Measurements from ENCODE around the gene TMED8.

The TMED8 gene

DNA sequence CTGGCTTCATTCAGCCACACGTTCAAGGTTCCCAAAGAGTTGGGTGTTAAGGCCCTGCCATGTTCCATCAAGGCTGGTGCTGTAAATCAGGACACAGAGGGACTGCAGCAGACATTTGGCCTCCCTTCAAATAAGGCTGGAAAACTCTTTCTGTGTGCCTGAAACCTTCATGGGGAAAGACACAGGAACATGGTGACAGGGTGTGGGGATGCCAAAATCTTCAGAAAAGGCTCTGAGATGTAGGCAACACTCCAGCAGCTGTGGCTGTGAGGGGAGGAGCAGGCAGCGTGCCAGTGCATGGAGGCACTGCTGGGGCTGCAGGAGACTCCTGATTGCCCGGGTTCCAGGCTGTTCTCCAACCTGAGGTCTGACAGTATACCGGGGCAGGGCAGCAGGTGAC lies 71.2 kb downstream of the TMED8 start:
- no peak overlapping the region for H3K27ac ChIP-seq
- TF ChIP-seq, protein P1, sequence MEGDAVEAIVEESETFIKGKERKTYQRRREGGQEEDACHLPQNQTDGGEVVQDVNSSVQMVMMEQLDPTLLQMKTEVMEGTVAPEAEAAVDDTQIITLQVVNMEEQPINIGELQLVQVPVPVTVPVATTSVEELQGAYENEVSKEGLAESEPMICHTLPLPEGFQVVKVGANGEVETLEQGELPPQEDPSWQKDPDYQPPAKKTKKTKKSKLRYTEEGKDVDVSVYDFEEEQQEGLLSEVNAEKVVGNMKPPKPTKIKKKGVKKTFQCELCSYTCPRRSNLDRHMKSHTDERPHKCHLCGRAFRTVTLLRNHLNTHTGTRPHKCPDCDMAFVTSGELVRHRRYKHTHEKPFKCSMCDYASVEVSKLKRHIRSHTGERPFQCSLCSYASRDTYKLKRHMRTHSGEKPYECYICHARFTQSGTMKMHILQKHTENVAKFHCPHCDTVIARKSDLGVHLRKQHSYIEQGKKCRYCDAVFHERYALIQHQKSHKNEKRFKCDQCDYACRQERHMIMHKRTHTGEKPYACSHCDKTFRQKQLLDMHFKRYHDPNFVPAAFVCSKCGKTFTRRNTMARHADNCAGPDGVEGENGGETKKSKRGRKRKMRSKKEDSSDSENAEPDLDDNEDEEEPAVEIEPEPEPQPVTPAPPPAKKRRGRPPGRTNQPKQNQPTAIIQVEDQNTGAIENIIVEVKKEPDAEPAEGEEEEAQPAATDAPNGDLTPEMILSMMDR (conservative IDR thresholded peaks at IDR 0.05) = no peak
- TF ChIP-seq ZFX (IDR thresholded peaks at IDR 0.05) = no peak

DNA sequence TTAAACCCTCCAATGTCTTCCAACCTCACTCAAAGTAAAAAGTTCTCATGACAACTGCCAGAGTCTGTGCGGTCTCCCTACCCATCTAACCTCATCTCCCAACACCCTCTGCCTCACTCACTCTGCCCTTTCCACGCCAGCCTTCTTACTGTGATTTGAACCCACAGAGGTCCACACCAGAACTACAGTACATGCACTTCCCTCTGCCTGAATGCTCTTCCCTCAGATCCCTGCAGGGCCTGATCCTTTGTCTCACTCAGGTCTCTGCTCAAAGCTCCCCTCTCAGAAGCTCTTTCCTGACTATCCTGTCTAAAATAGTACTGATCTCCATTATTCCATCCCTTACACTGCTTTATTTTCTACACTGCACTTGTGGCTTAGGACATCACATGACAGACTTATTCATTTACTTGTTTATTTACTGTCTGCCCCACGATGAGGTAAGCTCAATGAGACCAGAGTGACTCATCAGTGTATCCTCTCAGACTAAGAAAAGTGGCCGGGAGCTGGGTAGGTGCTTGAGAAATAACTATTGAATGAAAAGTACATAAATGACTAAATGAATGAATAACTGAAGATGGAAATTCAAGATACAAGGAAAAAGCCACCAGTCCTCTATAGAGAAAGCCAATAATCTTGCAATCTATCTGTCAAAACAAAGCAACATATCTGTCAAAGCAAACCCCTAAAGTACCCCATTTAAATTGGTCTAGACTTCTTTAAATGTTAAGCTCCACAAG lies 73.3 kb downstream of the TMED8 start:
- no peak for TF ChIP-seq ZFX (IDR thresholded peaks at IDR 0.05)
- TF ChIP-seq, protein P1 (conservative IDR thresholded peaks at IDR 0.05) = no peak
- no peak overlapping the region for H3K27ac ChIP-seq

DNA sequence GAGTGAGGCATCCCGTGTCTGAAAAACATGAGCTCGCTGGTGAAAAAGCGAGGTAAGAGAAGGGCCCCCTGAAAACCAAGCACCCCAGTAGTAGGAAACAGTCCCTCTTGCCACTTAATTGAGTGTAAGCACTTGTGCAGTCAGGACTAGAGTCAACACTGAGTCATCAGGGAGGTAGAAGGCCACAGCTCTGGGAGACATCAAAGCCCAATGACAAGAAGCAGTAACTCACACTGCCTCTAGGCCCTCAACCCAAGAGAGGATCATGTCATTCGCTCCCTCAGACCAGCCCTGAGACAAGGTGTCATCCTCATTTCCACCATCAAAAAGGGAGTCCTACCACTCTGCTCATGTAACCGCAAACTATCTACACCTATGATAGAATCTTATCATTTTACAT lies 74.0 kb downstream of the TMED8 start:
- H3K27ac ChIP-seq = no peak overlapping the region
- TF ChIP-seq, protein P1 (conservative IDR thresholded peaks at IDR 0.05) = no peak

DNA sequence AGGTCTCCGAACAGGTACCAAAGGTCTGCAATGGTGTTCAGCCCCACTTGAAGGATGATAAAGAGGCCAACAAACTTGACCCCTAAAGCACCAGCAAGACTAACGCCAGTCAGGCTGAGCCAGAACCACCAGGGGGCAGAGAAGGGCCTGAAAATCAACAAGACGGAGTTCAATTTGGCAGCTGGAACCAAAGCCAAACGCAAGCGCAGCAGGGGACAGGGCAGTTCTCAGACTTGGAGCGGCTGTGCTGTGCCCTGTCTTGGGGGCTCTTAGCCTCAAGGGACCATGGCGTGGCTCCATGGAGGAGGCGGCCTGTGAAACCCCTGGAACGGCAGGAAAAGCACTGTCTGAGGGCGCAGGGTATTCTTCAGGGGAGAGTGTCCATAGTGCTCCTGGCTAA lies 75.8 kb downstream of the TMED8 start:
- TF ChIP-seq, protein P1 (conservative IDR thresholded peaks at IDR 0.05) = peak; percentile 90
- TF ChIP-seq ZFX (IDR thresholded peaks at IDR 0.05) = no peak
- no peak overlapping the region for H3K27ac ChIP-seq

DNA sequence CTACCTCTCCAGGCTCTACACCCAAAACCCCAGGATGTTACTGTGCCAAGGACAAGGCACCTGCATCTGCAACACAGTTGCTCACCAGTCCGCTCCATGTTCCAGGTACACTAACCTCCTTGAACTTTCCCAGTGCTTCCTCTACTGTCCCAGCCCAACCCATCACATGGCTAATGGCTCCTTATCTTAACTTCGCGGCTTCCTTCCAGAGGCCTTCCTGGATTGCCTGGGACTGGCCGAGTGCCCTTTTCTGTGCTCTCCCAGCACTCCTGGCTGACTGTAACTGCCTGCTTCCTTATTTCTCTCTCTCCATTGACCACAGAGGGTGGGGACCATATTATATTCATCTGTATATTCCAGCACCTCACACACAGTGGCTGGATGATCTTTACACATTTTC lies 77.1 kb downstream of the TMED8 start:
- no peak overlapping the region for H3K27ac ChIP-seq

DNA sequence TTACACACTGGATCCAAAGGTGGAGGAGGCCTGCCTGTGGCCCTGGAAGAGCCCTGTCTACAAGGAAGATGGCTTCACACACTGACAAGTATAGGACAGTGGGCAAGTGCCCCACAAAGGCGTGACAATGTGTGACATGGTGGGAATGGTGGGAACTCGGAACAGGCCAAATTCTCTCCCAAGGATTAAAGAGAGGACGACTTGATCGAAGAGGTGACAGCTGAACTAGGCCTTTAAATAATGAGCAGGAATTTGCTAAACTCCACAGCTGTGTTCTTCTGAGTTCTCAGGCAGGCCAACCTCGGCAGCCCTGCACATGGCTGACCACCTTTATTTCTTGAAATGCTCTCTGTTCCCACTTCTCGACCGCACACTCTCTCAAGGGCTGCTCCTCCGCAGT lies 80.0 kb downstream of the TMED8 start:
- H3K27ac ChIP-seq = no peak overlapping the region
- no peak for TF ChIP-seq ZFX (IDR thresholded peaks at IDR 0.05)
- TF ChIP-seq, protein P1 (conservative IDR thresholded peaks at IDR 0.05) = no peak

More for the DNA sequence above, 77.1 kb downstream of the TMED8 start:
- TF ChIP-seq ZFX (IDR thresholded peaks at IDR 0.05) = no peak
- TF ChIP-seq, protein P1 (conservative IDR thresholded peaks at IDR 0.05) = no peak

DNA sequence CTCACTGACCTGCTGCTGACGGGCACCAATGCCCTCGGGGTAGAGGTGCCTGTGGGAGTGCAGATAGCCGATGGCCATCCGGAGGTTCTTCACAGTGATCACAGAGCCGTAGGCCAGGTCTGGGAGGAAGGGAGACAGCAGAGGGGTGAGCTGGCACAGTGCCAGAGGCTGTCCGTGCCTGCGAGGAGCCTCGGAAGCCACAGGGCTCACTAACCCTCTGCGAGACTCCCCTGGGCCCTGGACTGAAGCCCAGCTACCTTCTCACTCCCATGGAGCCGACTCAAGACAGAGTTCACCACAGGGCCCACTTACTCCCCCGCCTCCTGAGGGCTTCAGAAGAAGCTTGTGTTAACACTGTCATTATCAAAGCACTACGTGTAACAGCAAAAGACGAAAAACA lies 80.7 kb downstream of the TMED8 start:
- TF ChIP-seq, protein P1 (conservative IDR thresholded peaks at IDR 0.05) = no peak
- TF ChIP-seq ZFX (IDR thresholded peaks at IDR 0.05) = no peak
- H3K27ac ChIP-seq = no peak overlapping the region
